K562 (cell line): ENCODE data around the gene EIPR1. TPM values are rescaled to one million over a fixed set of nuclear protein-coding genes. Genes with fewer than 3 reads are reported as not detected.

Source experiments
- ATAC-seq: fragments of 200-7000 bp; cut with Tn5 transposase; 3 replicates; pipeline ENCODE4 v1.9.1; 2020; ENCODE audit warnings: moderate library complexity
- BruUV-seq: library from RNA; stranded (reverse); fragments of 400-500 nt; replicated peaks from 2 replicates; lab custom pipeline; 2021; lab: Mats Ljungman, UMichigan
- CTCF ChIA-PET: fragments of 300-600 bp; formaldehyde crosslinking; extraction: SDS; loops from one replicate; lab custom pipeline; 2021; ENCODE audit warnings: low intra/inter-chr PET ratio; lab: Yijun Ruan, JAX
- POLR2A ChIA-PET: fragments of 300-600, 350-650 bp; sonication (Branson Sonifier 250); formaldehyde crosslinking; extraction: SDS; loops from one replicate; lab custom pipeline; 2021; ENCODE audit warnings: antibody characterized with exemption, inconsistent platforms; lab: Yijun Ruan, JAX
- DNase-seq, 4 experiments: peaks; one replicate each; pipeline versions ENCODE4 v3.0.0 to v3.0.0-alpha.2; 2011 to 2018; ENCODE audit warnings: low spot score in 3 of 4, mixed read lengths in 3 of 4; ENCODE audit errors: extremely low read depth in 1 of 4
- FAIRE-seq: peaks from 2 replicates; lab custom pipeline; 2011; peaks lifted over from hg19 to GRCh38; lab: Jason Lieb, UNC
- H2AFZ ChIP-seq: 2 replicates; pipeline ENCODE4 v1.6.0; 2011; ENCODE audit warnings: low read depth, low read length, control low read depth, inconsistent platforms
- H3K27ac ChIP-seq: fragments of 200-600 bp; 3 replicates; pipeline ENCODE4 v1.8.0; 2011; ENCODE audit warnings: low read depth, mild to moderate bottlenecking, control low read depth, inconsistent platforms, low read length, moderate library complexity, mixed read lengths; ENCODE audit errors: extremely low read depth
- H3K27me3 ChIP-seq, 2 experiments: fragments of 300-600 bp in 1 of 2; 2 replicates in 1 of 2; 3 replicates in 1 of 2; pipeline versions ENCODE4 v1.6.0 to v1.8.0; 2011; ENCODE audit warnings: inconsistent platforms in 2 of 2, low read length in 2 of 2, mild to moderate bottlenecking in 1 of 2, mixed read lengths in 1 of 2, moderate library complexity in 1 of 2; ENCODE audit not compliant: control insufficient read depth in 2 of 2, insufficient read depth in 2 of 2
- H3K36me3 ChIP-seq: fragments of 300-600 bp; 3 replicates; pipeline ENCODE4 v1.8.0; 2011; ENCODE audit warnings: mild to moderate bottlenecking, low read length, inconsistent platforms; ENCODE audit not compliant: control insufficient read depth, insufficient read depth
- H3K4me1 ChIP-seq, 2 experiments: fragments of 200-600 bp in 1 of 2; replicated peaks in 1 of 2; 2 replicates in 1 of 2; 3 replicates in 1 of 2; pipeline versions ENCODE4 v1.5.1 to v1.8.0; 2011; ENCODE audit warnings: inconsistent platforms in 2 of 2, low read length in 2 of 2, mild to moderate bottlenecking in 1 of 2, mixed read lengths in 1 of 2, moderate library complexity in 1 of 2; ENCODE audit not compliant: control insufficient read depth in 2 of 2, insufficient read depth in 2 of 2
- H3K4me2 ChIP-seq: 2 replicates; pipeline ENCODE4 v1.6.1; 2011; ENCODE audit warnings: low read length, control low read depth, inconsistent platforms, mixed read lengths; ENCODE audit not compliant: insufficient read depth
- H3K4me3 ChIP-seq: fragments of 200-600 bp; sonication (generic), shearing (Covaris generic); 2 replicates; pipeline ENCODE4 v1.5.1; 2016; ENCODE audit warnings: control low read depth, inconsistent platforms
- H3K79me2 ChIP-seq: fragments of 200-600 bp; 3 replicates; pipeline ENCODE4 v1.8.0; 2011; ENCODE audit warnings: low read length, inconsistent platforms; ENCODE audit not compliant: control insufficient read depth, insufficient read depth
- H3K9ac ChIP-seq, 2 experiments: 2 replicates each; pipeline versions ENCODE4 v1.6.0 to v1.6.1; 2011; ENCODE audit warnings: low read depth in 2 of 2, low read length in 2 of 2, control low read depth in 1 of 2, inconsistent platforms in 1 of 2, mild to moderate bottlenecking in 1 of 2, mixed read lengths in 1 of 2; ENCODE audit not compliant: insufficient read depth in 1 of 2
- H3K9me1 ChIP-seq: one replicate; pipeline ENCODE4 v1.6.0; 2011; ENCODE audit warnings: inconsistent platforms, mild to moderate bottlenecking, low read length, moderate library complexity; ENCODE audit not compliant: control insufficient read depth, insufficient read depth
- H3K9me3 ChIP-seq: replicated peaks from 2 replicates; pipeline ENCODE4 v1.5.1; 2011; ENCODE audit warnings: low read depth, low read length, inconsistent platforms; ENCODE audit not compliant: control insufficient read depth, insufficient read depth
- H4K20me1 ChIP-seq: replicated peaks from 2 replicates; pipeline ENCODE4 v1.6.1; 2011; ENCODE audit warnings: low read length, inconsistent platforms, mixed read lengths; ENCODE audit not compliant: control insufficient read depth, insufficient read depth
- BRF1 ChIP-seq: IDR thresholded peaks from 3 replicates; pipeline ENCODE4 v1.6.1; 2011; ENCODE audit warnings: borderline replicate concordance, mild to moderate bottlenecking; ENCODE audit not compliant: insufficient read length; ENCODE audit errors: extremely low read depth
- CUX1 ChIP-seq: fragments of 200-800 bp; sonication (Bioruptor generic); IDR thresholded peaks from 2 replicates; pipeline ENCODE4 v1.6.1; 2016; ENCODE audit warnings: missing genetic modification characterization, missing compliant biosample characterization
- E2F3 ChIP-seq: fragments of 250-450 bp; sonication (Bioruptor Pico); IDR thresholded peaks from 2 replicates; pipeline ENCODE4 v1.4.0; 2020; ENCODE audit warnings: mild to moderate bottlenecking
- FOXJ2 ChIP-seq: fragments of 200-800 bp; sonication (Bioruptor generic); IDR thresholded peaks from 2 replicates; pipeline ENCODE4 v1.6.1; 2016; ENCODE audit warnings: missing genetic modification characterization, missing compliant biosample characterization
- FOXK2 ChIP-seq, 2 experiments: fragments of 450-650 bp; IDR thresholded peaks in 1 of 2; conservative IDR thresholded peaks in 1 of 2; 2 replicates each; pipeline ENCODE4 v1.6.1; 2016; ENCODE audit warnings: low read depth in 2 of 2, mild to moderate bottlenecking in 1 of 2
- HNRNPL ChIP-seq: fragments of 200-400 bp; formaldehyde crosslinking; IDR thresholded peaks from 2 replicates; pipeline ENCODE4 v1.6.1; 2017; ENCODE audit warnings: low read depth, mild to moderate bottlenecking, low read length
- KLF1 ChIP-seq: fragments of 450-650 bp; IDR thresholded peaks from 2 replicates; pipeline ENCODE4 v1.6.1; 2016; ENCODE audit warnings: missing genetic modification characterization, missing compliant biosample characterization
- LEF1 ChIP-seq: fragments of 450-650 bp; IDR thresholded peaks from 2 replicates; pipeline ENCODE4 v1.6.1; 2016; ENCODE audit warnings: mild to moderate bottlenecking
- SRSF1 ChIP-seq: fragments of 200-400 bp; formaldehyde crosslinking; IDR thresholded peaks from 2 replicates; pipeline ENCODE4 v1.6.1; 2017; ENCODE audit warnings: mild to moderate bottlenecking, low read depth, low read length, moderate library complexity
- TCFL5 ChIP-seq: fragments of 250-450 bp; sonication (Bioruptor Pico); conservative IDR thresholded peaks from 2 replicates; pipeline ENCODE4 v1.6.1; 2021; ENCODE audit warnings: mild to moderate bottlenecking, moderate library complexity, matching md5 sums
- ZC3H4 ChIP-seq: sonication (generic); formaldehyde crosslinking; IDR thresholded peaks from 2 replicates; pipeline ENCODE4 v1.9.0; 2021; ENCODE audit warnings: missing genetic modification reagents, borderline replicate concordance
- ZFX ChIP-seq: sonication (generic); formaldehyde crosslinking; IDR thresholded peaks from 2 replicates; pipeline ENCODE4 v1.8.0; 2022; ENCODE audit warnings: mild to moderate bottlenecking, missing genetic modification reagents, moderate library complexity
- ZMIZ1 ChIP-seq, 2 experiments: fragments of 150-350 bp in 1 of 2; IDR thresholded peaks; 2 replicates each; pipeline ENCODE4 v1.6.1; 2012 to 2016; ENCODE audit warnings: low read depth in 2 of 2, low read length in 2 of 2, mild to moderate bottlenecking in 1 of 2, moderate library complexity in 1 of 2
- ZNF184 ChIP-seq: sonication (generic); formaldehyde crosslinking; IDR thresholded peaks from 2 replicates; pipeline ENCODE4 v1.5.0; 2020; ENCODE audit warnings: missing genetic modification reagents
- ZNF253 ChIP-seq: fragments of 250-450 bp; sonication (Bioruptor Pico); conservative IDR thresholded peaks from 2 replicates; pipeline ENCODE4 v1.6.1; 2021; ENCODE audit warnings: mild to moderate bottlenecking
- WGBS: fragments of 100-300 bp; shearing (Covaris generic); methylation state at CpG from one replicate; pipeline ENCODE4 v1.1.6; 2016; ENCODE audit warnings: low coverage, mixed read lengths; ENCODE audit not compliant: insufficient coverage; ENCODE audit errors: missing lambda C conversion rate; 5-methylcytosine and 5-hydroxymethylcytosine counted together
- in situ Hi-C: fragments of 300-500 bp; cut with MboI; formaldehyde crosslinking; loops from 4 replicates; pipeline ENCODE4 v1.15.0; 2018; ENCODE audit warnings: inconsistent platforms, mixed read lengths
- intact Hi-C: fragments of 100-400 bp; cut with micrococcal nuclease; formaldehyde crosslinking; loops from 2 replicates; pipeline ENCODE4 v1.14.2; 2022
- polyA plus RNA-seq, 8 experiments: library from polyadenylated mRNA; depleted of rRNA in 4 of 8; stranded (reverse) in 5 of 8; unstranded in 3 of 8; fragments of >200 nt; fragmentation: Nextera tagmentation in 2 of 8; fragmentation: Illumina TruSeq in 1 of 8; extraction: Ambion mirVana in 2 of 8; extraction: Trizol in 1 of 8; gene quantifications; 2 replicates each; pipeline versions ENCODE4 v1.2.1 to v1.2.3, GENCODE V29; 2011 to 2014; ENCODE audit warnings: inconsistent platforms in 1 of 8, missing spikeins in 1 of 8
- total RNA-seq, 7 experiments: library from RNA; depleted of rRNA in 6 of 7; stranded (reverse); fragments of >200 nt in 6 of 7; fragmentation: Illumina TruSeq in 2 of 7; extraction: Trizol in 2 of 7; gene quantifications; 2 replicates each; pipeline versions ENCODE4 v1.2.1 to v1.2.3, GENCODE V29; 2011 to 2021; ENCODE audit warnings: low replicate concordance in 1 of 7

The EIPR1 gene
- total and polyA plus RNA-seq, 9 of the 15 experiments (the other 6 are each of a cell fraction or from before 2014, with no cell fraction given): 19.9 to 54.4 (median 35.9) TPM

GRCh38 chr2:3283206-3283605 is 94.4 kb downstream of the EIPR1 start:
- ATAC-seq (no peak), DNase-seq (no peak), FAIRE-seq (no peak)
- Histone ChIP-seq H3K79me2 (no peaks in the 10 kb centered on the region; the same call in 2 of the 3 replicates), H3K36me3 (no peaks in the 10 kb centered on the region), H3K4me1 (peaks cover 0 to 7% of the 10 kb centered on the region in 2 experiments; a peak in 1 of 5 replicates), H3K27ac (no peak overlapping the region), H2AFZ (no peak overlapping the region), H3K9ac (no peak overlapping the region; a peak in 1 of 4 replicates), H3K4me3 (no peak overlapping the region), H3K9me1 (peaks cover 3% of the 10 kb centered on the region), H3K9me3 (peaks cover 1% of the 10 kb centered on the region), H3K4me2 (no peak overlapping the region), H4K20me1 (0 out of 2 replicates have a peak, but pooled peaks cover 4% of the 10 kb centered on the region), H3K27me3 (no peaks in the 10 kb centered on the region)
- ChIA-PET POLR2A (no interaction called here), CTCF (no interaction called here)
- BruUV-seq: no TSS peak
- in situ Hi-C loops: no loop called here
- intact Hi-C loops: no loop called here
- WGBS: 92% methylated on average over 10 of the region's 14 CpGs
- no peak for TF ChIP-seq ZNF253 (CRISPR knock-in tag)
- TF ChIP-seq ZNF184 (CRISPR knock-in tag): no peak
- no peak for TF ChIP-seq TCFL5 (CRISPR knock-in tag)
- TF ChIP-seq BRF1: no peak
- no peak for TF ChIP-seq FOXK2 (conservative IDR thresholded peaks at IDR 0.05 in 1 of 2, IDR thresholded peaks at IDR 0.05 in 1 of 2; ENCODE audit: low read depth in 2 of 2)
- TF ChIP-seq HNRNPL: no peak
- TF ChIP-seq FOXJ2: no peak
- no peak for TF ChIP-seq SRSF1
- no peak for TF ChIP-seq ZFX (CRISPR knock-in tag)
- TF ChIP-seq CUX1: no peak
- TF ChIP-seq E2F3 (CRISPR knock-in tag): no peak
- TF ChIP-seq ZC3H4 (CRISPR knock-in tag): no peak
- TF ChIP-seq LEF1: no peak
- TF ChIP-seq ZMIZ1 (IDR thresholded peaks at IDR 0.05; ENCODE audit: low read depth in 2 of 2, low read length in 2 of 2): no peak
- TF ChIP-seq KLF1 (tag): no peak
